ENCODE results near the gene SLC7A14. TPM values are rescaled to one million over a fixed set of nuclear protein-coding genes. Genes with fewer than 3 reads are reported as not detected.

SLC7A14 gene
- total and polyA plus RNA-seq, 7 experiments from 2014 or later = not detected

GRCh38 chr3:170418422-170419398 is 167.2 kb downstream of the SLC7A14 start, which contains the start of gene CLDN11:
TSS of gene CLDN11 (plus strand) at chr3:170418868. CDS start at chr3:170419067, 199 bp downstream.
- DNase-seq = no peak
- Histone ChIP-seq H3K4me3 (ENCODE audit: low read length) (peak within 1 kb of the TSS; percentile 37), H3K9me3 (ENCODE audit: control insufficient read depth in 2 of 3, low read length in 3 of 3) (no peaks in the 10 kb centered on the region), H3K4me1 (ENCODE audit: control insufficient read depth in 2 of 2, insufficient read depth in 2 of 2, low read length in 2 of 2) (peaks cover 6 to 11% of the 10 kb centered on the region in 2 donors), H3K36me3 (ENCODE audit: control insufficient read depth in 2 of 3, insufficient read depth in 3 of 3, low read length in 3 of 3) (no peaks in the 10 kb centered on the region), H3K27me3 (ENCODE audit: control insufficient read depth in 2 of 2, insufficient read depth in 2 of 2, low read length in 2 of 2) (peaks cover 0 to 16% of the 10 kb centered on the region in 2 donors), H3K27ac (ENCODE audit: low read depth, low read length) (no peak within 1 kb of the TSS)
- CTCF ChIA-PET = interaction anchor here (1.4 kb wide), 1 partner anchor 393 kb away, joined by 3 read pairs; no protein-coding TSS in a partner anchor
- intact Hi-C loops (cut with micrococcal nuclease) = loop anchor here (10.0 kb wide), 4 partner anchors 546 to 1356 kb away; partner anchors contain the start of gene LRRC31 (in 1 of the 2)
- peak; percentile 16 for ATAC-seq
- POLR2A ChIA-PET = no interaction called here
- peaks cover 28 to 64% (median 32%) of the 10 kb centered on the region in 5 donors for H3K27me3 Mint-ChIP-seq
- H3K36me3 Mint-ChIP-seq = peaks cover 0 to 10% (median 0%) of the 10 kb centered on the region in 5 donors
- peaks cover 0 to 3% (median 0%) of the 10 kb centered on the region in 11 donors for H3K9me3 Mint-ChIP-seq
- peak within 1 kb of the TSS; percentile 75 to 88 (median 84) for H3K4me3 Mint-ChIP-seq
- peaks cover 11 to 24% (median 12%) of the 10 kb centered on the region in 7 donors for H3K4me1 Mint-ChIP-seq
- no peak within 1 kb of the TSS for H3K27ac Mint-ChIP-seq

- intact Hi-C loops (cut with micrococcal nuclease) = loop anchor here (10.0 kb wide), 4 partner anchors 548 to 1358 kb away; partner anchors contain the start of gene LRRC31 (in 1 of the 2)
These were observed 168.8 kb downstream of the SLC7A14 start for GRCh38 chr3:170417090-170417489.

GRCh38 chr3:170414202-170414663 is 171.6 kb downstream of the SLC7A14 start:
- ChIA-PET POLR2A (interaction anchor here (0.7 kb wide), 1 partner anchor 57 kb away, joined by 4 read pairs; the partner anchor contains the start of gene SKIL), CTCF (interaction anchor here (0.7 to 2.8 kb wide), 9 partner anchors 11 to 1358 kb away, joined by 3 to 16 read pairs (median 4); no protein-coding TSS in a partner anchor)
- Mint-ChIP-seq H3K4me1 (peaks cover 5 to 15% (median 7%) of the 10 kb centered on the region in 7 donors), H3K36me3 (peaks cover 0 to 6% (median 0%) of the 10 kb centered on the region in 5 donors), H3K27ac (no peak overlapping the region), H3K4me3 (no peak overlapping the region), H3K9me3 (peaks cover 0 to 3% (median 0%) of the 10 kb centered on the region in 11 donors), H3K27me3 (peaks cover 14 to 40% (median 17%) of the 10 kb centered on the region in 5 donors)
- Histone ChIP-seq H3K27me3 (ENCODE audit: control insufficient read depth in 2 of 2, insufficient read depth in 2 of 2, low read length in 2 of 2) (peaks cover 0 to 8% of the 10 kb centered on the region in 2 donors), H3K4me3 (ENCODE audit: low read length) (no peak overlapping the region), H3K36me3 (ENCODE audit: control insufficient read depth in 2 of 3, insufficient read depth in 3 of 3, low read length in 3 of 3) (no peaks in the 10 kb centered on the region), H3K9me3 (ENCODE audit: control insufficient read depth in 2 of 3, low read length in 3 of 3) (no peaks in the 10 kb centered on the region), H3K4me1 (ENCODE audit: control insufficient read depth in 2 of 2, insufficient read depth in 2 of 2, low read length in 2 of 2) (peaks cover 4 to 7% of the 10 kb centered on the region in 2 donors), H3K27ac (ENCODE audit: low read depth, low read length) (no peak overlapping the region)
- ATAC-seq (peak; percentile 75), DNase-seq (peak in 6 of 9 donors; percentile 25 to 58 (median 48))
- intact Hi-C loops (cut with micrococcal nuclease) = loop anchor here (1.0 to 10.0 kb wide), 13 partner anchors 56 to 1361 kb away; partner anchors contain the start of genes LRRC31 (in 1 of the 2) and SKIL (in 1 of the 2)

More at GRCh38 chr3:170417090-170417489, 168.8 kb downstream of the SLC7A14 start:
- POLR2A ChIA-PET = no interaction called here
- peaks cover 0 to 3% (median 0%) of the 10 kb centered on the region in 11 donors for H3K9me3 Mint-ChIP-seq
- H3K27me3 ChIP-seq (ENCODE audit: control insufficient read depth in 2 of 2, insufficient read depth in 2 of 2, low read length in 2 of 2) = peaks cover 0 to 16% of the 10 kb centered on the region in 2 donors
- DNase-seq (no peak), ATAC-seq (no peak)
- H3K27me3 Mint-ChIP-seq = peaks cover 28 to 67% (median 30%) of the 10 kb centered on the region in 5 donors
- no peak overlapping the region for H3K4me3 ChIP-seq (ENCODE audit: low read length)
- H3K4me3 Mint-ChIP-seq = peak overlapping the region in 4 of 10 donors; percentile 12 to 88 (median 18)
- no peak overlapping the region for H3K27ac ChIP-seq (ENCODE audit: low read depth, low read length)
- CTCF ChIA-PET = interaction anchor here (1.4 kb wide), 1 partner anchor 395 kb away, joined by 3 read pairs; no protein-coding TSS in a partner anchor
- H3K4me1 Mint-ChIP-seq = peaks cover 11 to 24% (median 12%) of the 10 kb centered on the region in 7 donors
- peaks cover 6 to 11% of the 10 kb centered on the region in 2 donors for H3K4me1 ChIP-seq (ENCODE audit: control insufficient read depth in 2 of 2, insufficient read depth in 2 of 2, low read length in 2 of 2)
- peaks cover 0 to 6% (median 0%) of the 10 kb centered on the region in 5 donors for H3K36me3 Mint-ChIP-seq
- no peak overlapping the region for H3K27ac Mint-ChIP-seq
- no peaks in the 10 kb centered on the region for H3K9me3 ChIP-seq (ENCODE audit: control insufficient read depth in 2 of 3, low read length in 3 of 3)
- H3K36me3 ChIP-seq (ENCODE audit: control insufficient read depth in 2 of 3, insufficient read depth in 3 of 3, low read length in 3 of 3) = no peaks in the 10 kb centered on the region

GRCh38 chr3:170413291-170413690 is 172.6 kb downstream of the SLC7A14 start:
- Mint-ChIP-seq H3K27ac (no peak overlapping the region), H3K9me3 (peaks cover 0 to 2% (median 0%) of the 10 kb centered on the region in 11 donors), H3K4me1 (peaks cover 3 to 9% (median 3%) of the 10 kb centered on the region in 7 donors), H3K27me3 (peaks cover 11 to 34% (median 13%) of the 10 kb centered on the region in 5 donors), H3K36me3 (peaks cover 0 to 6% (median 0%) of the 10 kb centered on the region in 5 donors), H3K4me3 (no peak overlapping the region)
- DNase-seq = no peak
- intact Hi-C loops (cut with micrococcal nuclease) = loop anchor here (5.0 to 10.0 kb wide), 6 partner anchors 439 to 1362 kb away; partner anchors contain the start of gene LRRC31 (in 1 of the 2)
- Histone ChIP-seq H3K4me3 (ENCODE audit: low read length) (no peak overlapping the region), H3K4me1 (ENCODE audit: control insufficient read depth in 2 of 2, insufficient read depth in 2 of 2, low read length in 2 of 2) (no peaks in the 10 kb centered on the region), H3K9me3 (ENCODE audit: control insufficient read depth in 2 of 3, low read length in 3 of 3) (no peaks in the 10 kb centered on the region), H3K36me3 (ENCODE audit: control insufficient read depth in 2 of 3, insufficient read depth in 3 of 3, low read length in 3 of 3) (no peaks in the 10 kb centered on the region), H3K27me3 (ENCODE audit: control insufficient read depth in 2 of 2, insufficient read depth in 2 of 2, low read length in 2 of 2) (peaks cover 0 to 4% of the 10 kb centered on the region in 2 donors), H3K27ac (ENCODE audit: low read depth, low read length) (no peak overlapping the region)
- ATAC-seq = no peak
- POLR2A ChIA-PET = no interaction called here
- CTCF ChIA-PET = interaction anchor here (1.2 to 2.8 kb wide), 4 partner anchors 10 to 1359 kb away, joined by 3 to 16 read pairs (median 7); no protein-coding TSS in a partner anchor

GRCh38 chr3:170410428-170411029 is 175.3 kb downstream of the SLC7A14 start:
- DNase-seq (peak in 1 of 9 donors; percentile 25), ATAC-seq (no peak)
- ChIA-PET CTCF (interaction anchor here (0.6 to 1.0 kb wide), 4 partner anchors 7 to 102 kb away, joined by 3 to 6 read pairs (median 4); no protein-coding TSS in a partner anchor), POLR2A (no interaction called here)
- H3K4me1 Mint-ChIP-seq = peaks cover 0 to 1% (median 0%) of the 10 kb centered on the region in 7 donors
- Histone ChIP-seq H3K9me3 (ENCODE audit: control insufficient read depth in 2 of 3, low read length in 3 of 3) (no peaks in the 10 kb centered on the region), H3K36me3 (ENCODE audit: control insufficient read depth in 2 of 3, insufficient read depth in 3 of 3, low read length in 3 of 3) (no peaks in the 10 kb centered on the region), H3K27me3 (ENCODE audit: control insufficient read depth in 2 of 2, insufficient read depth in 2 of 2, low read length in 2 of 2) (no peaks in the 10 kb centered on the region), H3K27ac (ENCODE audit: low read depth, low read length) (no peak overlapping the region), H3K4me1 (ENCODE audit: control insufficient read depth in 2 of 2, insufficient read depth in 2 of 2, low read length in 2 of 2) (no peaks in the 10 kb centered on the region), H3K4me3 (ENCODE audit: low read length) (no peak overlapping the region)
- intact Hi-C loops (cut with micrococcal nuclease) = loop anchor here (1.0 to 10.0 kb wide), 11 partner anchors 100 to 1364 kb away; partner anchors contain the start of gene LRRC31 (in 1 of the 2)
- no peaks in the 10 kb centered on the region for H3K9me3 Mint-ChIP-seq
- H3K27ac Mint-ChIP-seq = peak overlapping the region in 1 of 9 donors; percentile 36
- no peaks in the 10 kb centered on the region for H3K36me3 Mint-ChIP-seq
- peaks cover 0 to 9% (median 0%) of the 10 kb centered on the region in 5 donors for H3K27me3 Mint-ChIP-seq
- no peak overlapping the region for H3K4me3 Mint-ChIP-seq
